PC-3 (cell line): ENCODE measurements around the gene SRGAP2C. TPM values are rescaled to one million over a fixed set of nuclear protein-coding genes. Genes with fewer than 3 reads are reported as not detected.
"Not testable (repeated sequence)": the region's sequence is repeated elsewhere in the genome, so short reads cannot be mapped to it uniquely, and the experiment has no call there.

Experiments used
- ATAC-seq: fragments of 200-7000 bp; cut with Tn5 transposase; 2 replicates; pipeline ENCODE4 v1.9.1; 2020; ENCODE audit warnings: mild to moderate bottlenecking, moderate library complexity
- BruUV-seq: library from RNA; stranded (reverse); fragments of 400-500 nt; replicated peaks from 2 replicates; lab custom pipeline; 2021; lab: Mats Ljungman, UMichigan
- CTCF ChIA-PET: fragments of 300-600 bp; sonication (Branson Sonifier 250); formaldehyde crosslinking; loops from one replicate; lab custom pipeline; 2022; ENCODE audit warnings: antibody characterized with exemption; lab: Charles Lee
- POLR2A ChIA-PET: fragments of 300-600 bp; sonication (Branson Sonifier 250); formaldehyde crosslinking; loops from one replicate; lab custom pipeline; 2022; ENCODE audit warnings: antibody characterized with exemption; ENCODE audit not compliant: unreplicated experiment; lab: Charles Lee
- DNase-seq: peaks from one replicate; pipeline ENCODE4 v3.0.0-alpha.2; 2015
- H2AFZ ChIP-seq: fragments of 300-600 bp; sonication (generic); 2 replicates; pipeline ENCODE4 v1.6.0; 2016; ENCODE audit warnings: antibody characterized with exemption, low read length
- H3F3A ChIP-seq: fragments of 300-600 bp; sonication (generic); one replicate; pipeline ENCODE4 v1.6.0; 2017; ENCODE audit warnings: antibody characterized with exemption, low read length, control low read depth, mild to moderate bottlenecking; ENCODE audit not compliant: unreplicated experiment
- H3K27ac ChIP-seq: fragments of 300-600 bp; sonication (generic); 2 replicates; pipeline ENCODE4 v1.5.1; 2016; ENCODE audit warnings: mild to moderate bottlenecking, low read length
- H3K27me3 ChIP-seq: fragments of 300-600 bp; sonication (generic); 2 replicates; pipeline ENCODE4 v1.6.1; 2016; ENCODE audit warnings: low read length, mixed read lengths
- H3K36me3 ChIP-seq: fragments of 300-600 bp; sonication (generic); 2 replicates; pipeline ENCODE4 v1.6.1; 2016; ENCODE audit warnings: low read depth, mixed run types, low read length, mixed read lengths
- H3K4me1 ChIP-seq: fragments of 300-600 bp; sonication (generic); 2 replicates; pipeline ENCODE4 v1.5.1; 2016; ENCODE audit warnings: low read length; ENCODE audit not compliant: insufficient read depth
- H3K4me2 ChIP-seq: fragments of 300-600 bp; sonication (generic); 2 replicates; pipeline ENCODE4 v1.6.0; 2016; ENCODE audit warnings: low read length
- H3K4me3 ChIP-seq: fragments of 300-600 bp; sonication (generic); 2 replicates; pipeline ENCODE4 v1.5.1; 2016; ENCODE audit warnings: mild to moderate bottlenecking, low read length, mixed read lengths
- H3K79me2 ChIP-seq: fragments of 300-600 bp; sonication (generic); 2 replicates; pipeline ENCODE4 v1.6.1; 2017; ENCODE audit warnings: low read length, mixed read lengths
- H3K9ac ChIP-seq: fragments of 300-600 bp; sonication (generic); 2 replicates; pipeline ENCODE4 v1.6.0; 2016; ENCODE audit warnings: mild to moderate bottlenecking, low read length
- H3K9me2 ChIP-seq: fragments of 300-600 bp; sonication (generic); replicated peaks from 2 replicates; pipeline ENCODE4 v1.6.1; 2016; ENCODE audit warnings: mixed run types, low read length, mixed read lengths
- H3K9me3 ChIP-seq: fragments of 300-600 bp; sonication (generic); 2 replicates; pipeline ENCODE4 v1.6.1; 2016; ENCODE audit warnings: low read length, mixed read lengths
- H4K20me1 ChIP-seq: fragments of 300-600 bp; sonication (generic); 2 replicates; pipeline ENCODE4 v1.6.1; 2016; ENCODE audit warnings: low read length, mixed read lengths
- intact Hi-C: fragments of 100-400 bp; cut with micrococcal nuclease; formaldehyde crosslinking; loops from 2 replicates; pipeline ENCODE4 v1.9.0; 2023
- total RNA-seq: library from RNA; depleted of rRNA; stranded (reverse); fragments of >200 nt; gene quantifications from 2 replicates; pipeline ENCODE4 v1.2.3, GENCODE V29; 2014

The SRGAP2C gene
- total RNA-seq, 1 experiment from 2014 or later, result 7.6 TPM

- H3K9me3 ChIP-seq, H3K27me3 ChIP-seq, H3F3A ChIP-seq, H3K79me2 ChIP-seq, H3K36me3 ChIP-seq, H4K20me1 ChIP-seq, H3K9me2 ChIP-seq, POLR2A ChIA-PET, intact Hi-C loops, CTCF ChIA-PET, BruUV-seq, H3K4me1 ChIP-seq: not testable (repeated sequence)
- H3K4me2 ChIP-seq, result peak overlapping the region; percentile 61; the same call in 1 of the 2 replicates
- 0 out of 2 replicates have a peak overlapping the region, but pooled peaks have one; percentile 32 for H3K27ac ChIP-seq
- DNase-seq (peak; percentile 1), ATAC-seq (peak; percentile 7)
- peak overlapping the region; percentile 50; the same call in 1 of the 2 replicates for H2AFZ ChIP-seq
- peak overlapping the region; percentile 33; the same call in 1 of the 2 replicates for H3K9ac ChIP-seq
- H3K4me3 ChIP-seq, result peak overlapping the region; percentile 66
These were observed 908 bp upstream of the SRGAP2C start for GRCh38 chr1:121183867-121184266.

GRCh38 chr1:121185140-121185708 is 449 bp downstream of the SRGAP2C start:
- BruUV-seq, H3K9ac ChIP-seq, H3K9me3 ChIP-seq, H3F3A ChIP-seq, H3K9me2 ChIP-seq, DNase-seq, H3K27ac ChIP-seq, intact Hi-C loops, POLR2A ChIA-PET, H3K4me1 ChIP-seq, H3K27me3 ChIP-seq, H3K4me3 ChIP-seq, CTCF ChIA-PET, H3K79me2 ChIP-seq, H4K20me1 ChIP-seq, H3K36me3 ChIP-seq, H3K4me2 ChIP-seq, H2AFZ ChIP-seq: not testable (repeated sequence)
- ATAC-seq, result peak; percentile 26

DNA sequence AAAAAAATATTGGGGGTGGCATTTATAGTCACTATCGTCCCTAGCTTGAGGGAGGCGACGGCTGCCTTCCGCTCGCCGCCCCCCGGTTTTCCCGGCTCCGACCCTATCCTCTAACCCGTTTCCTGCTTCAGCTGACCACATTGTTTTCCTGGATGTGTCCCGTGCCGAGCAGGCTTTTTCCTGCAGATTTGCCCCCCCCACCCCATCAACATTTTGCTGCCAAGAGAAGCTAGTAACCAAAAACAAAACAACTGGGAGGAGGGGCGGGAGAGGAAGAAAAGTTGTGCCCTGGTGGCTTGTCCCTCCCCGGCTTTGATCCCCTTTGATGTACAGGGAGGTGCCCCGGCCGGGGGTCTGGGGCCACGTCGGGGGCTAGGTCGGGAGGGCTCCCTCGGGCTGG is 1.4 kb downstream of the SRGAP2C start:
- ATAC-seq, BruUV-seq, H3K4me1 ChIP-seq, H4K20me1 ChIP-seq, H3K36me3 ChIP-seq, H3K9ac ChIP-seq, H3K79me2 ChIP-seq, H3K4me2 ChIP-seq, intact Hi-C loops, H2AFZ ChIP-seq, H3F3A ChIP-seq, H3K9me2 ChIP-seq, H3K27me3 ChIP-seq, H3K27ac ChIP-seq, H3K9me3 ChIP-seq, POLR2A ChIA-PET, DNase-seq, CTCF ChIA-PET, H3K4me3 ChIP-seq: not testable (repeated sequence)

- H3K27ac ChIP-seq, BruUV-seq, H3K9me3 ChIP-seq, H3K4me1 ChIP-seq, CTCF ChIA-PET, H3K9me2 ChIP-seq, H3K27me3 ChIP-seq, H3K9ac ChIP-seq, H3K36me3 ChIP-seq, H3K4me3 ChIP-seq, intact Hi-C loops, ATAC-seq, H2AFZ ChIP-seq, POLR2A ChIA-PET, H3K79me2 ChIP-seq, H4K20me1 ChIP-seq, H3F3A ChIP-seq: not testable (repeated sequence)
- DNase-seq, result peak; percentile 0
- peak overlapping the region; percentile 34 for H3K4me2 ChIP-seq
These were observed 3.1 kb downstream of the SRGAP2C start for GRCh38 chr1:121187914-121188313.

DNA sequence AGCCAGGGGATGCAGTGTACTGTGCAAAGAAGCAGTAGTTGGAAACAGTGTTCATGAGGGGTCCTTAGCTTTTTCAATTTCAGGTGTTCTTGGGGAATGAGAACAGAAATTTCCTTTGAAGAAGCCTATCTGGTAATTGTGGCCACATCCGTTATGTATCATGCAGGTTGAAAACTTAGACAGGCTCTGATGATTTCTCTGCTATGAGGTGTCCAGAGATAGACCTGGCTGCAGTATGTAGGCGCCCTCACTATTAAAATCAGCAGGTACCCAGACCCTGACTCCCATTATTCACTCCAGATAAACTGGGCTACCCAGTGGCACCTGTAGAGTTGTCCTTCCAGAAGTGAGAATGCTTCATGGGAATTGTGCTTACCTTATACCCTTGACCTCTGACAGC is 7.7 kb downstream of the SRGAP2C start:
- H3K9ac ChIP-seq, POLR2A ChIA-PET, CTCF ChIA-PET, H3K27me3 ChIP-seq, H3K9me3 ChIP-seq, H4K20me1 ChIP-seq, DNase-seq, H3K4me3 ChIP-seq, H3K27ac ChIP-seq, H3K4me1 ChIP-seq, H3F3A ChIP-seq, intact Hi-C loops, H2AFZ ChIP-seq, ATAC-seq, H3K36me3 ChIP-seq, H3K4me2 ChIP-seq, BruUV-seq, H3K9me2 ChIP-seq, H3K79me2 ChIP-seq: not testable (repeated sequence)

GRCh38 chr1:121197095-121197882 is 12.5 kb downstream of the SRGAP2C start:
- H3K9me2 ChIP-seq, H3K79me2 ChIP-seq, H3K36me3 ChIP-seq, H3K4me1 ChIP-seq, POLR2A ChIA-PET, H3K9ac ChIP-seq, H3F3A ChIP-seq, BruUV-seq, DNase-seq, H3K27me3 ChIP-seq, ATAC-seq, H2AFZ ChIP-seq, H3K27ac ChIP-seq, CTCF ChIA-PET, intact Hi-C loops, H3K4me2 ChIP-seq, H4K20me1 ChIP-seq, H3K4me3 ChIP-seq, H3K9me3 ChIP-seq: not testable (repeated sequence)
